GM19023 (cell line): ENCODE results near the gene ZXDC.

Experiments
- ATAC-seq: cut with Tn5 transposase; IDR thresholded peaks from one replicate; pipeline ENCODE4 v1.9.1; 2021; ENCODE audit warnings: mild to moderate bottlenecking, moderate library complexity; ENCODE audit not compliant: unreplicated experiment

Gene ZXDC

DNA sequence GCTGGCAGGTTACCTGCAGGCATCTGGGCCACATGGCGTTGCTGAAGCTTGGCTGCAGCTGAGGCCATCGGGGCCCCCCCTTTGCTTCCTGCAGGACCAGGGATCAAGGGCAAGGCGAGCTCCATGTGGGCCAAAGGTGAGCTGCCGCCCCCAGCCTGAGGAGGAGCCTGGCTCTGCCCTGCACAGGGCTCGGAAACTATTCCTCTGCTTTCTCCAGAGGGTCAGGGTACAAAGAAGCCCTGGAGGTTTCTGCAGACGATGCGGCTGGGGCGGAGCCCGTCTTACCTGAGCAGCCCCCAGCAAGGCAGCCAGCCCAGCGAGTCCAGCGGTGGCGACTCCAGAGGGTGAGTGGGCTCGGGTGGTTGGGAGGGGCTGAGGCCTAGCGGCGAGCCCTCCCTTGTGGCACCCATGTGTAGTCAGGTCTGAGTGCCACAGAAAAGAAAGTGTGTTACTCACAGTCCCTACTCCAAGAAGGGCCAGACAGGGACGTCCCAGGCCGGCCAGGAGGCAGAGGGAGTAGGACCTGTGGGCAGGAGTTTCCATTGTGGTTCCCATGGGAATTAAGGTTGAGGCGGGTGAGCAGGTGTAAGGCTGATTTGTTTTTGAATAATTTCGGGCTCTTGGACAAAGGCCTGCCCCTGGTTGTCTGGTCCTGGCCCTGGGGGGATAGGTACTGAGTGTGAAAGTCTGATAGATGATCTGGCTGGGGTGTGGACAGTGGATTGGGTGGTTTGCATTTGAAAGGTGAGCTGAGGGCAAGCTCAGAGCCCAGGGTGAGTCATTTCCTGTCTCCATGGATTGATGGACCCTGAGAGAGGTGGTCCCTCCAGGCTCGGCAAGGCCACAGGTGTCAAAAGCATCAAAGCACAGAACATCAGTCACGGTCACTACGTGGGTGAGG lies 55.6 kb downstream of the ZXDC start:
- no peak for ATAC-seq

DNA sequence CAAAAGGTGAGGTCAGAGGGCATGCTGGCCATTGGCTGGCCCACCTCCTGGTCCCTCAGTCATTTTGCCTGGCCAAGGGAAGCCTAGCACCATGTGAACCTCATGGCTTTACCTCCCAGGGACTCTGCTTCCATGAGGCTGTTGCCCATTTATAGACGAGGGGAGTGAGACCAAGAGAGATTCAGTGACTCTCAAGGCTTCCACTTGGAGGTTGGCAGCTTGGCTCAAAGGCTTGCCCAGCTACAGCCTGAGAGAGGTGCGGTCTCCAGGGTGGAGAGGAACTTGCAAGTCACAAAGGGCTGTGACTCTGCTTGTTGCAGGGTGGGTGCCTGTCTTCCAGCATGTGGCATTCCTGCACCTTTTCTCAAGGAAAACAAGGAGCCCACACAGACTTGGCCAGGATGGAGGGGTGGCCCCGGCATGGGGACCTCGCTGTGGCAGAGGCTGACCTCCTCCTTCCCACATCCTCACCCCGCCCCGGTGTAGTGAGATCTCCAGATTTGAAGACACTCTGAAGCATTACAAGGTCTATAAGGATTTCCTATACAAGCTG lies 56.5 kb downstream of the ZXDC start:
- ATAC-seq: no peak

DNA sequence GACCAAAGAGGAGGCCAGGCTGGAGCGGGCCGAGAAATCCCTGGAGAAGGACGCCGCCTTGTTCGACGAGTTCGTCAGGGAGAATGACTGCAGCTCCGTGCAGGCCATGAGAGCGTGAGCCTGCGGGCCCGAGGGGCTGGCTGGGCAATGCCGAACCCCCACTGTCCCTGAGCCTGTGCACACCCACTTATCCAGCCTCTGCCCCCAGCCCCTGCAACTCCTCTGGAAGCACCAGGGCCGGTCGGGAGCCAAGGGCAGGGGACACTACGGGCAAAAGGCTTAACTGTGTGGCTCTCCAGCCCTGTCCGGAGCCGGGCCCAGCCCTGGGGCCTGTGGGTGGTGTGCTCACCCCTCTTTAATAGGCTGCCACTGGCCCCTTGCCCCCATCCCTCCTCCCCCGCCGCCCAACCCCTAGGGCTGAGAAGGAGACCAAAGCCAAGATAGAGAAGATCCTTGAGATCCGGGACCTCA lies 57.0 kb downstream of the ZXDC start:
- ATAC-seq: no peak

DNA sequence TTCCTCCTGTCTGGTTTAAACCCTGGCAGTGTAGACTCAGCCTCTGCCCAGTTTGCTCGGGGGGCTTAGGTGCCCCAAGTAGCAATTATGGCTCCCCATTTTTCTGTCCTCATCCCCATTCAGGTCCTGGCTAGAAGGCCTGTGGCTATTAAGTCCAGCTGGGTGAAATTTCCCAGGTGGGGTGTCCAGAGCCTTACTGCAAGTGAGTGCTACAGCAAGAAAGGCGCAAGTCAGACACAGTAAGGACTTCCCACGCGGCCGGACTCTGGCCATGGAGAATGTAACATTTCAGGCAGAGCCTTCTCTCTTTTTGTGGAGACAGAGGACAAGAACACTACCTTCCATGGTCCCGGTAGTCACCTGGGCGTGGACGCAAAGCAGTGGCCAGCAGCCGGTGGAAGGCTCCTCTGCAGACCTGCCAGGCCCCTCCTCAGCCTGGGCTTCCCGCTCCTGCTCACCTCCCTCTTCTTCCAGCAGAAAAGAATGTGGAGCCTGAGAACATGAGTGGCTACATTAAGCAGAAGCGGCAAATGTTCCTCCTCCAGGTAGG lies 57.6 kb downstream of the ZXDC start:
- no peak for ATAC-seq

DNA sequence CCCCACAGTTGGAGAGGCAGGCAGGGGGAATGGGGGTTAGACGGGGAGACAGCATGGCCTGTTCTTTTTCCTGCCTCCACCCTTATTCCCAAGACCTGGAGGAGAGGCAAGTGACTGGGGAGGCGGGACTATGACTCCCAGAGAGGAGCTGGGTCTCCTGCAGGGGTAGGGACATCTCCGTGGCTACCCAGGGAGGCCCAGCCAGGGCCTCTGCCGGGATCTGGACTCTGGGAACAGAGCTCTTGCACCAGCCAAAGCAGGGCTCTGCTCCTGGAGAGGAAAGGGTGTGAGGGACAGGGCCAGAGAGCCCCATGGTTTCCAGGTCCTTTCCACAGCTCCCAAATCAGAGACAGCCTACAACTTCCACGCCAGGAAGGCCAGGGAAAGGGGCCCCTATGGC lies 58.2 kb downstream of the ZXDC start:
- ATAC-seq: no peak

DNA sequence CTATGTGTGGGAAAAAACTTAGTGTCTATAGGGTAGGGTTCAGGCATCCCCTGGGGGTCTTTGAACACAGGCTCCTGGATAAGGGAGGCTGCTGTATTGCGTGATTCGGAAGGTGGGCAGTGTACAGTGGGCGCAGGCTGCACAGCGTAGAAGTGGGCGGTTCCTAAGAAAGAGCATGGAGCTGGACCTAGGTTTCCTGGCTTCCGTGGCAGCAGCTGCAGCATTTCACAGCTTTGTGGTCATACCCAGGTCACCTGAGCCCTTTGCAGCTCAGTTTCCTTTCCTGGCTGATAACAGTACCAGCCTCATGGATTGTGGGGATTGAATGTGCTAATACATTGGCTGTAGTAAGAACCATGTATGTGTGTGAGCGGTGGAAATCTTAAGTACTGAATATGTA lies 58.7 kb downstream of the ZXDC start:
- ATAC-seq: no peak

DNA sequence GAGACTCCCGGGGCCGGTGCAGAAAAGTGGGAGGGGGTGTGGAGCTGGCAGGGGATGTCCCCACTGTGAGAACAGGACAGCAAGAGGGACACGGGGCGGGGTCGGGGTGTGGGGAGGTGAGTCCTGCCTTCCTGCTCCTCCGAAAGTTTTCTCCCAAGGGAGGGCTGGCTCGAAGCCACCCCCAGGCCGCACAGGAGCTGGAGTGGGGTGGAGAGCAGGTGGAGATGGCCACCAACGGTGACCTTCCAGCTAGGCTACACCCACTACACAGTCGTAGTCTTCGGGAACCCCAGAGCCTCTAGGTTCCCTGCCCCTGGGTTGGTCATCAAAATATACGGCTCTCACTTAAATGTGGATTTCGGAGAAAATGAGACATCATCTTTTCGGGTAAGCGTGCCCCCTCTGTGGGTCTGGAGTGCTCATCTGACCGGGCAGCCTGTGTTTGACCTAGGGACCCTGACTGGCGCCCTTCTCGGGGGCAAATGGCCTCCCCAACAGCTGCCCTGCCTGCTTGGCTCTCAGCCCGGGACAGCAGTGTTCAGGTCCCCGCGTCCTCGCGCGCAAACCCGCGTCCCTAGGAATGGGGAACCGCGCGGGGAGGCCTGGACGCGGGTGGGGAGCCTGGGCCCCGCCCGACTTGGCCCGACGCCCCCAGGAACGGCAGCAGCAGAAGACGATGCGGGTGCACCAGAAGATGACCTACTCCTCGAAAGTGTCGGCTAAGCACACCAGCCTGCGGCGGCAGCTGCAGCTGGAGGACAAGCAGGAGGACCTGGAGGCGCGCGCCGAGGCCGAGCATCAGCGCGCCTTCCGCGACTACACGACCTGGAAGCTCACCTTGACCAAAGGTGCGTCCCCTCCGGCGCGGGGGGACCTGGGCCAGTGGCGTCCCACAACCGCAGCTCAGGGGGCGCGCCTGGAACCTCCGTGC lies 59.8 kb downstream of the ZXDC start:
- ATAC-seq: no peak

DNA sequence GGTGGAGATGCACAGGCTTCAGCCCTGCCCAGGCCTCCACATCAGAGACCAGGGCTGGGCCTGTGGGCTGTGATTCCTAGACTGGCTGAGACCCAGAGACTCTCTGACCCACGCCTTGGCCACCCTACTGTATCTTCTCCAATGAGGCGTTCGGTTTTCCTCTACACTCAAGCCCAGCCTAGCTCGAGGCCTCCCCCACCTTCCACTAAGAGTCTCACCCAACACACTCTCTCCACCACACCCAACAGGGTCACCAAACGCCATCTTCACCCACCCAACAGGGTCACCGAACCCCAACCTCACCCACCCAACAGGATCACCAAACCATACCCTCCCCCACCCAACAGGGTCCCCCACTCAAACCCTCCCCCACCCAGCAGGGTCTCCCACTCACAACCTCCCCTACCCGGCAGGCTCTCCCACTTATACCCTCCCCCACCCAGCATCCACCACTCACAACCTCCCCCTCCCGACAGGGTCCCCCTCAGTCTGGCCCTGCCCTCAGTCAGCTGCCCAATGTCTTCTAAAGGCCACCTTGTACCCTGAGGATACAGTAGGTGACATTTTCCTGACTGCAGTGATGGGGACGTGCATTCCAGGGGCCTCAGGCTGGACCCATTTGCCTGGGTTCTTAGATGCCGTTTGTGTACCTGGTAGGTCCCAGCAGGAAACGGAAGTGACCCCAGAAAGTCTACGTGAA lies 60.6 kb downstream of the ZXDC start:
- no peak for ATAC-seq

DNA sequence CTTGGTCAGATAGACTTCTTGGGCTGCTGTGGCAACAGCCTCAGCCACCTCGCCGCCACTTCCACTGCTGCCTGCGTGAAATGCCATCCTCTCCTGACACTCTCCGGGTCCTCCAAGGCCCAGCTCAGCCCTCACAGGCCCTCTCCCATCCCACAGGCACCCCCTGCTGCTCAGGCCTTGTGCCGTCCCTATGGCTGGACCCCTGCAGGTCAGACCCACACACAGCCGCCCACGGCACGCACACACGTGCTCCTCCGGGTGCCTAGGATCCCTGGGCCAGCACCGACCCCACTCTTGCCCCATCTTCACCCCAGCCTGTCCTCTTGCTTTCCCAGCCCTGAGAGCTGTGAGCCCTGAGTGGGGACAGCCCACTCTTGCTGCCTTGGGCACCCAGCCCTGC lies 61.3 kb downstream of the ZXDC start:
- ATAC-seq: no peak

DNA sequence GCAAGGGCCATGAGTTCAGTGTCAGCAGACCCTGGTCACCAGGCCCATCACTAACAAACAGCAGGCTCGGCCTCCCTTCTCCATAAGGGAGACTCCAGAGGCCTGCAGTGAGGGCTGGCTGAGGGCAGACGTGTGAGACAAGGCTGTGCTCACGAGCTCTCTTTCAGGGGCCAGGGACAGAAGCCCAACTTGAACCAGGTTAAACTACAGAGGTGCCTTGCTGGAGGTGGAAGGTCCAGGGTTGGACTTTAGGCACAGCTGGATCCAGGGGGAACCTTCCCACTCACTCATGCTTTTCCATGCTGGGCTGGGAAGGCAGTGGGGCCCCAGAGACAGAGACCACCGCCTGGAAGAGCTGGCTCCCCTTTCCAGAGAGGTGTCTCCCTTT lies 62.0 kb downstream of the ZXDC start:
- no peak for ATAC-seq

DNA sequence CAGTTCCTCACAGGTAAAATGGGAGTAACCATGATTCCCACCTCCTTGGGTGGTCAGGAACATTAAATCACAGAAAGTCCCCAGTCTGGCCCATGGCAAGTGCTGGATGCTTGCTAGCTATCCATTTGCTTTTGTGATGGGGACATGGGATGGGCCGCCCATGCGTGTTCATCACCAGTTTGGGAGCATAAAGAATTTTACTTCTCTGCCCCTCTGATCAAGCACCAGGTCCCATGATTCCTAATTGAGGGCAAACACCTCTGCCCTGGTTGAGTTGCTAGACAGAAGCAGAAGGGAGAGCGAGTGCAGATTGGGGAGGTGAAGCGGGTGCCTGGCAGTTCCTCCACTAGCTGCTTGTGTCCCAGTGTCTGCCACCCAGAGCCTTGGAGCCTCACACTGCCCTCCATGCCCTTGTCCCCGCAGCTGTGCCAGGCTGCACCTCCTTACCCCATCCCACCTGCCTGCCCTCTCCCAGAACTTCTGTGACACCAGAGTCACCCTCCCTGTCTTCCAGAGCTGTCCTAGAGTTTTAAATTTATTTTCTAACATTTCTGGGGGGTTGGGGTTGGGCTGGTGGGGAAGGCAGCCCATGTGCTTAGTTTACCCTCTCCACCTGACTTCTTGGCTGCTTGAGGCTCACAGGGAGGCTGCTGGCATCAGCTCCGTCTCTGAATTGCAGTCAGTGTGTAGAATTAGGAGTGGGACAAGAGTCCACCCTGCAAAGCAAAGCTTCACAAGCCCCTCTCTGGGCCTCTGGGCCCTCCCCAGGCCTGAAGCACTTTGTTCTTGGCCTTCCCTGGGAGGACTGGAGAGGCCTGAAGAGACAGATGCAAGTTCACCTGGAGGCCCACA lies 62.6 kb downstream of the ZXDC start:
- no peak for ATAC-seq

DNA sequence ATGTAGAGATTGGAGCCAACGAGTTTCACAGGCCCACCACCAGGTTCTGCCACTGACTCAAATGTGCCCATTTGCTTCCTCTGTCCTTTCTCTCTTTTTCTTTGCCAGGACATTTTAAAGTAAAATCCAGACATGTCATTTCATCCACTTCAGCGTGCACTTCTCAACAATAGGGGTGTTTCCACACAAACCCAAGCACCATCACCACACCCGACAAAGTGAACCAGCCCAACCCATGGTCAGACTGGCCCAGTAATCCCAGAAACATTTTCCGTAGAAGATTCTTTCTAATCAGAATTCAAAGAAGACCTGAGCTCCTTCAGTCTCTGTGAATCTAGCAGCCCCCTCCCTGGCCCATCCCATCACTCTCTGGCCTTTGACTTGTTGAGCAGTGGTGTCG lies 67.6 kb downstream of the ZXDC start:
- ATAC-seq: no peak

DNA sequence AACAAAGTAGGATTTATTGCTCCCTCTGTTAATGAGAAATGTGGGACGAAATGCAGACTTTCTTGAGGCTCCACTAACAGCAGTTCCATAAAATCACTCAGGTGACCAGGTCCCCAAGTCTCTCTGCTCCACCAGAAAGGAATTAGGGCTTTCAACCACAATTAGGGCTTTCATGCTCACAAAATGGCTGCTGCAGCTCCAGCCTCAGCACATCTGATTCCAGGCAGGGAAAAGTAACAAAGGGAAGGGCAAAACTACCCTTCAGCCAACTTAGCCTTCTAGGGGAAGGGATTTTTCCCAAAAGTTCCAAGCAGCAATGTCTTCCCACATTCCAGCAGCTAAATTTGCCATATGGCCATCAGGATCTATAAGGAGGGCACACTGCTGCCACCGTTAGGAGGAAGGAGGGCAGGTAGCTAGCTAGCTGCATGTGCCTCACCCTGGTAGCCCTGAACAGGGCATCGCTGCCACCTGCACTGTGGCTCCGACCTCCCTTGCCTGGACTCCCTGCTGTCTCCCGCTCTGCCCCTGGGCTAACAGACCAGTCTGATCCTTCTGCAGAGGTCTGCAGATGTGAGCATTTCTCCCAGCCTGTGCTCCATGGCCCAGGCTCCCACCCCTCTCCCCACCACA lies 68.2 kb downstream of the ZXDC start:
- ATAC-seq: no peak

DNA sequence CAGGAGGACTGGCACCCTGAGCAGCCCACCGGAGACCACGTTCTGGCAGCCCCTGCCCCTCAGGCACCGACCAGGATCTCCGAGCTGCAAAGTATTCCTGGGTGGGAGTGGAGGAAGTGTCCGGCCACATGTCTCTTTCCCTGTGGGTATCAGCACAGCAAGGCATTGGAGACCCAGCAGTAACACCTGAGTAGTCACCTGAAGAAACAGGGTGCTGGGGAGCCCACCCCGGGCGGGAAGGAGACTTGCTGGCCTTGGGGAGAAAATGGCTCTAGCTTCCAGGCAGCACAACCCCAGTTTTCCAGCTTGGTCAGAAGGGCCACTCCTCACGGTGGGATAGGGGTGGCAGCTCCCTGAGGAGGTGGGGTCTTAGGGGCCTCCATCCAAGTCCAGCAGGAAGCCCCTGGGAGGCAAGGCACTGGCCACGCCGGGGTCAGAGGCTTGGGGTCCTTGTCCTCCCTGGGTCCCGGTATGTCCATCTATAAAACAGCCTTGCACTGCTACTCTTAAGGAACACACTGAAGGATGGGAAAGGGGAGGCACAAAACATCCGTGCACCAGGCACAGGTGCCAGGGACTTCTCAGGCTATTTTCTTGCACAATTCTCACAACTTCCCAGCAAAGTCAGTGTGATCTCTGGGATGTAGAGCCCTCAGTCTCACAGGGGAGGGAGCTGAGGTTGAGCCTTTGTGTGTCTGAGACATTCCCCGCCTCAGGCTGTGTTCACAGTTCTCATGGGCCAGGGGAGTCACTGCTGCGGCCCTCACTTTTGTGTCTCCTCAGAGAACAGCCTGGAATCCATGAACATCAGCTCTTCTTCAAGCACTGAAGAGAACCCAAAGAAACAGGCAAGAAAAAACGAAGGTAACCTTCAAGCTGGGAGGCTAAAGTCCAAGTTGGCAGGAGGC lies 69.0 kb downstream of the ZXDC start:
- no peak for ATAC-seq

DNA sequence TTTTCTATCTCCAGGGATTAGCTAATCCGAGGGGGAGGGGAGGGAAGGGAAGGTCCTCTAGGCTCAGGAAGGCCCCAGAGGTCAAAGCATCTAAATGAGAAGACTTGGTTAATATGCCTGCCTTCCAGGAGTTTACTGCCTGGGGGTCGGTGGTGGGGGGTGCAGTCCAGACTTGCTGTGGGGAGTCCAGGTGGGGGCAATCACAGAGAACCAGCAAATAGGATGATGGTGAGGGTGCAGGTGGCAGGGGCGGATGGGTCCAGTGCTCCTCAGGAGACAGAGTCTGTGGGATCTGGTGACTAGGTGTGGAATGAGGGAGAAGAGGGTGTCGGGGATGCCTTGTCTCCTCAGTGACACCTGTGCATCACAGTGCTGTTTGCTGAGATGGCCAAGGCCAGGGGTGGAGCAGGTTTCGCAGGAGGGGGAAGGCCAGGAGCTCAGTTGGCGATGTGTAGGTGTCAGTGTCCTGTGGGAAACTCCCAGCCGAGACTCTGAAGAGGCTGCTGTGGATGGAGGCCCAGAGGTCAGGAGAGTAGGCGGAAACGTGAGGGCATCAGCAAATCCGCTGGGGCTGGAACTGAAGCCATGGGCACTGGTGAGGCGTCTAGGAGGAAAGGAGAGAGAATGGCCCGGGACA lies 72.9 kb downstream of the ZXDC start:
- ATAC-seq: no peak

DNA sequence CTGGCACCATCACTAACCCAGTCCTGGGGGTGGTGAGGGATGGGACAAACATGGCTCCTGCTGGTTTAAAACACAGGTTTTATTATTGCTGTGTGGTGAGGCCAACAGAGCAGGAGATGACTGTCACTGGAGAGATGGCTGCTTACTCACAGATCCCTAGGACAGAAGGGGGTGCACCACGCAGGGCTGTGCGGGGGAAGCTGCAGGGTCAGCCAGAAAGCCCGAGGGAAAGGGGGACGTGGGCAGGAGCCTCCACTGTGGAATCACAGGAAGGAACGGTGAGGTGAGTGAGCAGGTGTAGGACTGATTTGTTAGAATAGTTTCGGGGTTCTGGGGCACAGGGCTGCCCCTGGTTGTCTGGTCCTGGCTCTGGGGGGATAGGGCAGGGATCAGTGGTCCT lies 73.5 kb downstream of the ZXDC start:
- no peak for ATAC-seq

DNA sequence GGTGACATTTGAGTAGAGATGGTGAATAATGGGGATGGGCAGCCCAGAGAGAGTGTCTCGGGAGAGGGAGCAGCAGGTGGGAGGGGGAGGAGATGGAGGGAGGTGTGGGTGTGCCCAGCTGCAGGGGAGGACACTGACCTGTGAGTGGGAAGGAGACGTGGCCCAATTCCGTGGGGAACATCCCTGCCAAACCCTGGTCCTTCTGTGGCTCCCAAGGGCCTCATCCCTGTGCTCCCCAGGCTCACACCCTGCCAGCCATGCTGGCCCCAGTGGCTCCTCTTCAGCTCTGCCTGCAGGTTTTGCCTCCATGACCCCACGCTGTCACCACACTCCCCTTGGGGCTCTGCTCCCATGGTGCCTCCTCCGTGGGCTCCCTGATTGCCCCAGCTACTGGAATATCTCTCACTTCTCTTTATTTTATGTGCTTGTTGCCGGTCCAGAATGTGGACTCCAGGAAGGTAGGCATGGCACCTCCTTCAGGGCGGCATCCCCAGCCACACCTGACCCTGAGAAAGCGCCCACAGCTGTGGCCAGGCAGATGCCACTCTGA lies 74.0 kb downstream of the ZXDC start:
- ATAC-seq: no peak
